HepG2 (cell line): ENCODE data around the gene PLCB1. TPM values are rescaled to one million over a fixed set of nuclear protein-coding genes. Genes with fewer than 3 reads are reported as not detected.

ENCODE experiments used
- ARID4A ChIP-seq: sonication (generic); formaldehyde crosslinking; IDR thresholded peaks from 2 replicates; pipeline ENCODE4 v1.5.0; 2020; ENCODE audit warnings: mild to moderate bottlenecking, missing genetic modification reagents, borderline replicate concordance
- ATF7-NPFF ChIP-seq: sonication (generic); formaldehyde crosslinking; IDR thresholded peaks from 2 replicates; pipeline ENCODE4 v1.8.1; 2023; ENCODE audit warnings: mild to moderate bottlenecking, low read depth, missing genetic modification reagents, moderate library complexity
- BCL6 ChIP-seq: IDR thresholded peaks from 2 replicates; pipeline ENCODE4 v1.6.1; 2016; ENCODE audit warnings: missing genetic modification reagents, missing compliant biosample characterization
- ELF3 ChIP-seq: IDR thresholded peaks from 2 replicates; pipeline ENCODE4 v1.6.1; 2016; ENCODE audit warnings: missing genetic modification reagents, missing compliant biosample characterization
- HNF1B ChIP-seq: sonication (generic); formaldehyde crosslinking; IDR thresholded peaks from 2 replicates; pipeline ENCODE4 v1.5.1; 2020; ENCODE audit warnings: mild to moderate bottlenecking, moderate library complexity, missing genetic modification reagents
- NCOA1 ChIP-seq: sonication (generic); formaldehyde crosslinking; IDR thresholded peaks from 2 replicates; pipeline ENCODE4 v1.9.0; 2021; ENCODE audit warnings: missing genetic modification reagents
- NCOA2 ChIP-seq: sonication (generic); formaldehyde crosslinking; IDR thresholded peaks from 2 replicates; pipeline ENCODE4 v1.8.0; 2022; ENCODE audit warnings: inconsistent platforms
- SRSF1 ChIP-seq: fragments of 200-400 bp; formaldehyde crosslinking; optimal IDR thresholded peaks from 2 replicates; pipeline ENCODE3; 2017; ENCODE audit warnings: mild to moderate bottlenecking, low read depth, low read length, moderate library complexity
- STAG1 ChIP-seq: sonication (generic); formaldehyde crosslinking; IDR thresholded peaks from 2 replicates; pipeline ENCODE4 v1.4.0; 2020; ENCODE audit warnings: missing genetic modification reagents
- TCF7 ChIP-seq: sonication (generic); IDR thresholded peaks from 2 replicates; pipeline ENCODE4 v1.6.1; 2016; ENCODE audit warnings: antibody characterized with exemption, low read depth
- TOE1 ChIP-seq: sonication (generic); formaldehyde crosslinking; IDR thresholded peaks from 2 replicates; pipeline ENCODE4 v1.4.0; 2020; ENCODE audit warnings: mild to moderate bottlenecking, missing genetic modification reagents
- ZNF317 ChIP-seq: sonication (generic); formaldehyde crosslinking; IDR thresholded peaks from 2 replicates; pipeline ENCODE4 v1.5.0; 2020; ENCODE audit warnings: mild to moderate bottlenecking, missing genetic modification reagents
- ZNF644 ChIP-seq: IDR thresholded peaks from 2 replicates; pipeline ENCODE4 v1.6.1; 2016; ENCODE audit warnings: low read depth
- ZNF646 ChIP-seq: sonication (generic); formaldehyde crosslinking; IDR thresholded peaks from 2 replicates; pipeline ENCODE4 v1.9.0; 2021; ENCODE audit warnings: mild to moderate bottlenecking, missing genetic modification reagents
- polyA plus RNA-seq, 8 experiments: library from polyadenylated mRNA; depleted of rRNA in 3 of 8; stranded (reverse) in 7 of 8; unstranded in 1 of 8; fragments of >200 nt; fragmentation: Illumina TruSeq in 4 of 8; extraction: Trizol in 4 of 8; gene quantifications; 2 replicates each; pipeline versions ENCODE4 v1.2.1 to v1.2.3, GENCODE V29; 2011 to 2016; ENCODE audit warnings: low read depth in 4 of 8, missing spikeins in 1 of 8, mixed read lengths in 1 of 8; ENCODE audit not compliant: insufficient read depth in 1 of 8
- total RNA-seq, 5 experiments: library from RNA; depleted of rRNA; stranded (reverse); fragments of >200 nt; fragmentation: Illumina TruSeq; extraction: Trizol; gene quantifications; 2 replicates each; pipeline ENCODE4 v1.2.3, GENCODE V29; 2016; ENCODE audit warnings: low read depth in 1 of 5
- TF ChIP-seq, protein P1 (sequence below): sonication (generic); formaldehyde crosslinking; conservative IDR thresholded peaks from 2 replicates; pipeline ENCODE4 v1.4.0; 2020; ENCODE audit warnings: missing genetic modification reagents

PLCB1 gene
- total and polyA plus RNA-seq, 2 of the 13 experiments (the other 11 are each of a cell fraction or from before 2014, with no cell fraction given), result 42.4 to 55.9 TPM

DNA sequence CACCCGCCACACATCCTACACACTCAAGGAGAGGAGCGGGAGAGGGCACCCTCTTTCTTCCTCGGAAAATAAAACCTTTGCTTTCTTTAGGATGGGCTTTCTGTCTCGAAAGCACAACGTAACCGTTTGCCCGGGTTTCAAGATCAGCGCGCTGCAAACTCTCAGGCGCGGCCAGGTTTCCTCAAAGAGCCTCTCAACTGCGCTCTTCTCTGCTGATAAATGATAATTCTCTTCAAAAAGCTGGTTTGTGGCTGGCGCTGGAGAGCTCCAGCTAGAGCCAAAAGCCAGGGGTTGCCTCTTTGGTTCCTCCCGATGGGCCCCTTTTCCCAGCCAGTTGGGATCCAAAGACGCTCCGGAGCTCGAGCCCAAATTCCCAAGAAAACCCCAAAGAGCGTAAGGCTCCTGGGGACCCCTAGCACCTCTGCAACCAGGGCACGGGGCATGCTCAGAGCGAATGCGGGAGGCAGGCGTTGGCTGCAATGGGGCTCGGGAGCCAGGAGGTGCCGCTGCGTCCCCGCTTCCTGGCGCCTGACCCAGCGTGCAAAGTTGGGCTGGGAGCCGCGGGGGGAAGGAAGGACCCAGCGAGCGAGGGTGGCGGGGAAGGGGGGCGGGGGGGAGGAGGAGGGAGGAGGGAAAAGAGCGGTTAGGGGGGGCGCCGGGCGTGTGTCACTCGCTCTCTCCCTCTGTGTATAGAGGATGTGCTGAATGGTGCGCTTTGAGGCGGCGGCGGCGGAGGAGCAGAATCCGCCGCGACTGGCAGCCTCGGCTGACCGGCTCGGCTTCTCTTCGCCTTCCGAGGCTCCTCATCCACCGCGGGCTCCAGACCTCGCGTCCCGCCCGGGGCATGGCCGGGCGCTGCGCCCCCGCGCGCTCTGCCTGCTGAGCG is at the start of gene PLCB1 (continued):
- TF ChIP-seq HNF1B (CRISPR knock-in tag), result peak; percentile 89
- peak; percentile 41 for TF ChIP-seq SRSF1
- peak; percentile 59; the same call in 1 of the 2 replicates for TF ChIP-seq ZNF646
- TF ChIP-seq NCOA2, result peak; percentile 52; the same call in 1 of the 2 replicates
- TF ChIP-seq, protein P1, sequence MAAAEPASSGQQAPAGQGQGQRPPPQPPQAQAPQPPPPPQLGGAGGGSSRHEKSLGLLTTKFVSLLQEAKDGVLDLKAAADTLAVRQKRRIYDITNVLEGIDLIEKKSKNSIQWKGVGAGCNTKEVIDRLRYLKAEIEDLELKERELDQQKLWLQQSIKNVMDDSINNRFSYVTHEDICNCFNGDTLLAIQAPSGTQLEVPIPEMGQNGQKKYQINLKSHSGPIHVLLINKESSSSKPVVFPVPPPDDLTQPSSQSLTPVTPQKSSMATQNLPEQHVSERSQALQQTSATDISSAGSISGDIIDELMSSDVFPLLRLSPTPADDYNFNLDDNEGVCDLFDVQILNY, result no peak
- TF ChIP-seq STAG1 (CRISPR knock-in tag), result peak; percentile 96
- no peak for TF ChIP-seq TCF7
- TF ChIP-seq TOE1 (CRISPR knock-in tag), result peak; percentile 60; the same call in 1 of the 2 replicates
- peak; percentile 68; the same call in 1 of the 2 replicates for TF ChIP-seq BCL6
- TF ChIP-seq NCOA1, result 0 out of 2 replicates have a peak, but pooled peaks have one; percentile 58
- TF ChIP-seq ELF3 (CRISPR knock-in tag), result peak; percentile 81
- peak; percentile 39; the same call in 1 of the 2 replicates for TF ChIP-seq ZNF644
- no peak for TF ChIP-seq ATF7-NPFF (CRISPR knock-in tag)
- TF ChIP-seq ARID4A, result peak; percentile 62; the same call in 1 of the 2 replicates
- TF ChIP-seq ZNF317, result no peak
